ENCODE results near the gene COL12A1.

Gene COL12A1

GRCh38 chr6:75124983-75125382, 80.9 kb downstream of the COL12A1 start:
- Histone ChIP-seq H3K4me3 (ENCODE audit: insufficient read length, low read depth) (no peak overlapping the region), H3K9me3 (ENCODE audit: insufficient read depth, low read length) (no peaks in the 10 kb centered on the region), H3K4me1 (ENCODE audit: insufficient read depth, insufficient read length) (no peaks in the 10 kb centered on the region), H3K9ac (ENCODE audit: insufficient read length, low read depth) (no peak overlapping the region), H3K27me3 (ENCODE audit: insufficient read depth, insufficient read length) (no peaks in the 10 kb centered on the region), H3K36me3 (ENCODE audit: insufficient read depth, insufficient read length, low read length) (peaks cover 28% of the 10 kb centered on the region)
- TF ChIP-seq SUZ12 (IDR thresholded peaks at IDR 0.05; ENCODE audit: extremely low read depth, insufficient read depth, insufficient read length) (no peak), YY1 (IDR thresholded peaks at IDR 0.05; ENCODE audit: insufficient read depth, insufficient read length) (no peak), ZNF274 (IDR thresholded peaks at IDR 0.05; ENCODE audit: low read depth, low read length) (no peak)
- no peak for DNase-seq (ENCODE audit: low read depth, low spot score)

- Histone ChIP-seq H3K27me3 (ENCODE audit: insufficient read depth, insufficient read length) (no peaks in the 10 kb centered on the region), H3K4me1 (ENCODE audit: insufficient read depth, insufficient read length) (no peaks in the 10 kb centered on the region), H3K9me3 (ENCODE audit: insufficient read depth, low read length) (no peaks in the 10 kb centered on the region), H3K9ac (ENCODE audit: insufficient read length, low read depth) (no peak overlapping the region), H3K36me3 (ENCODE audit: insufficient read depth, insufficient read length, low read length) (peaks cover 28% of the 10 kb centered on the region), H3K4me3 (ENCODE audit: insufficient read length, low read depth) (no peak overlapping the region)
- no peak for TF ChIP-seq SUZ12 (IDR thresholded peaks at IDR 0.05; ENCODE audit: extremely low read depth, insufficient read depth, insufficient read length)
- TF ChIP-seq YY1 (IDR thresholded peaks at IDR 0.05; ENCODE audit: insufficient read depth, insufficient read length): no peak
- TF ChIP-seq ZNF274 (IDR thresholded peaks at IDR 0.05; ENCODE audit: low read depth, low read length): no peak
- DNase-seq (ENCODE audit: low read depth, low spot score): no peak
These were observed 81.8 kb downstream of the COL12A1 start for GRCh38 chr6:75124085-75124484.

- TF ChIP-seq ZNF274 (IDR thresholded peaks at IDR 0.05; ENCODE audit: low read depth, low read length) (no peak), SUZ12 (IDR thresholded peaks at IDR 0.05; ENCODE audit: extremely low read depth, insufficient read depth, insufficient read length) (no peak), YY1 (IDR thresholded peaks at IDR 0.05; ENCODE audit: insufficient read depth, insufficient read length) (no peak)
- Histone ChIP-seq H3K27me3 (ENCODE audit: insufficient read depth, insufficient read length) (no peaks in the 10 kb centered on the region), H3K9me3 (ENCODE audit: insufficient read depth, low read length) (no peaks in the 10 kb centered on the region), H3K9ac (ENCODE audit: insufficient read length, low read depth) (no peak overlapping the region), H3K36me3 (ENCODE audit: insufficient read depth, insufficient read length, low read length) (peaks cover 20% of the 10 kb centered on the region), H3K4me3 (ENCODE audit: insufficient read length, low read depth) (no peak overlapping the region), H3K4me1 (ENCODE audit: insufficient read depth, insufficient read length) (no peaks in the 10 kb centered on the region)
- no peak for DNase-seq (ENCODE audit: low read depth, low spot score)
These were observed 86.8 kb downstream of the COL12A1 start for GRCh38 chr6:75118925-75119515.

GRCh38 chr6:75117701-75118100, 88.2 kb downstream of the COL12A1 start:
- DNase-seq (ENCODE audit: low read depth, low spot score): no peak
- TF ChIP-seq ZNF274 (IDR thresholded peaks at IDR 0.05; ENCODE audit: low read depth, low read length) (no peak), SUZ12 (IDR thresholded peaks at IDR 0.05; ENCODE audit: extremely low read depth, insufficient read depth, insufficient read length) (no peak), YY1 (IDR thresholded peaks at IDR 0.05; ENCODE audit: insufficient read depth, insufficient read length) (no peak)
- H3K4me3 ChIP-seq (ENCODE audit: insufficient read length, low read depth): no peak overlapping the region
- H3K4me1 ChIP-seq (ENCODE audit: insufficient read depth, insufficient read length): no peaks in the 10 kb centered on the region
- H3K9me3 ChIP-seq (ENCODE audit: insufficient read depth, low read length): no peaks in the 10 kb centered on the region
- peaks cover 19% of the 10 kb centered on the region for H3K36me3 ChIP-seq (ENCODE audit: insufficient read depth, insufficient read length, low read length)
- no peak overlapping the region for H3K9ac ChIP-seq (ENCODE audit: insufficient read length, low read depth)
- H3K27me3 ChIP-seq (ENCODE audit: insufficient read depth, insufficient read length): no peaks in the 10 kb centered on the region

GRCh38 chr6:75116946-75117345, 88.9 kb downstream of the COL12A1 start:
- no peak for DNase-seq (ENCODE audit: low read depth, low spot score)
- H3K36me3 ChIP-seq (ENCODE audit: insufficient read depth, insufficient read length, low read length): peaks cover 18% of the 10 kb centered on the region
- TF ChIP-seq YY1 (IDR thresholded peaks at IDR 0.05; ENCODE audit: insufficient read depth, insufficient read length): no peak
- TF ChIP-seq SUZ12 (IDR thresholded peaks at IDR 0.05; ENCODE audit: extremely low read depth, insufficient read depth, insufficient read length): no peak
- no peak for TF ChIP-seq ZNF274 (IDR thresholded peaks at IDR 0.05; ENCODE audit: low read depth, low read length)
- no peaks in the 10 kb centered on the region for H3K9me3 ChIP-seq (ENCODE audit: insufficient read depth, low read length)
- no peaks in the 10 kb centered on the region for H3K27me3 ChIP-seq (ENCODE audit: insufficient read depth, insufficient read length)
- H3K4me3 ChIP-seq (ENCODE audit: insufficient read length, low read depth): no peak overlapping the region
- no peak overlapping the region for H3K9ac ChIP-seq (ENCODE audit: insufficient read length, low read depth)
- H3K4me1 ChIP-seq (ENCODE audit: insufficient read depth, insufficient read length): no peaks in the 10 kb centered on the region

- Histone ChIP-seq H3K9ac (ENCODE audit: insufficient read length, low read depth) (no peak overlapping the region), H3K4me3 (ENCODE audit: insufficient read length, low read depth) (no peak overlapping the region), H3K4me1 (ENCODE audit: insufficient read depth, insufficient read length) (no peaks in the 10 kb centered on the region), H3K27me3 (ENCODE audit: insufficient read depth, insufficient read length) (no peaks in the 10 kb centered on the region), H3K9me3 (ENCODE audit: insufficient read depth, low read length) (no peaks in the 10 kb centered on the region), H3K36me3 (ENCODE audit: insufficient read depth, insufficient read length, low read length) (peaks cover 18% of the 10 kb centered on the region)
- peak; percentile 3 for DNase-seq (ENCODE audit: low read depth, low spot score)
- TF ChIP-seq ZNF274 (IDR thresholded peaks at IDR 0.05; ENCODE audit: low read depth, low read length) (no peak), YY1 (IDR thresholded peaks at IDR 0.05; ENCODE audit: insufficient read depth, insufficient read length) (no peak)
These were observed 90.4 kb downstream of the COL12A1 start for GRCh38 chr6:75115481-75115880.

GRCh38 chr6:75114806-75115205, 91.0 kb downstream of the COL12A1 start:
- TF ChIP-seq SUZ12 (IDR thresholded peaks at IDR 0.05; ENCODE audit: extremely low read depth, insufficient read depth, insufficient read length) (no peak), YY1 (IDR thresholded peaks at IDR 0.05; ENCODE audit: insufficient read depth, insufficient read length) (no peak), ZNF274 (IDR thresholded peaks at IDR 0.05; ENCODE audit: low read depth, low read length) (no peak)
- H3K27me3 ChIP-seq (ENCODE audit: insufficient read depth, insufficient read length): no peaks in the 10 kb centered on the region
- H3K4me1 ChIP-seq (ENCODE audit: insufficient read depth, insufficient read length): no peaks in the 10 kb centered on the region
- no peak overlapping the region for H3K4me3 ChIP-seq (ENCODE audit: insufficient read length, low read depth)
- H3K9me3 ChIP-seq (ENCODE audit: insufficient read depth, low read length): no peaks in the 10 kb centered on the region
- no peak for DNase-seq (ENCODE audit: low read depth, low spot score)
- peaks cover 18% of the 10 kb centered on the region for H3K36me3 ChIP-seq (ENCODE audit: insufficient read depth, insufficient read length, low read length)
- no peak overlapping the region for H3K9ac ChIP-seq (ENCODE audit: insufficient read length, low read depth)
